Natural killer cell (primary cell): ENCODE measurements around the gene LYRM4. TPM values are rescaled to one million over a fixed set of nuclear protein-coding genes. Genes with fewer than 3 reads are reported as not detected.

ENCODE experiments used
- ATAC-seq, 3 donors: fragments of 150-1000 bp in 2 of 3; fragments of 200-7000 bp in 1 of 3; cut with Tn5 transposase; 1 replicate in 1 of 3; 2 replicates in 2 of 3; pipeline ENCODE4 v1.10.0; 2021; ENCODE audit warnings: mild to moderate bottlenecking in 2 of 3, moderate library complexity in 2 of 3
- DNase-seq, 2 donors: peaks; one replicate each; pipeline versions ENCODE4 v3.0.0 to v3.0.0-alpha.2; 2013 to 2021; ENCODE audit warnings: mixed read lengths in 1 of 2
- H3K27ac ChIP-seq: one replicate; pipeline ENCODE4 v1.5.1; 2013; ENCODE audit warnings: mild to moderate bottlenecking, low read length
- H3K27me3 ChIP-seq: one replicate; pipeline ENCODE4 v1.6.1; 2013; ENCODE audit warnings: low read length; ENCODE audit not compliant: control insufficient read depth, insufficient read depth
- H3K36me3 ChIP-seq: one replicate; pipeline ENCODE4 v1.6.1; 2013; ENCODE audit warnings: low read length; ENCODE audit not compliant: control insufficient read depth, insufficient read depth
- H3K4me1 ChIP-seq: one replicate; pipeline ENCODE4 v1.6.1; 2013; ENCODE audit warnings: low read length; ENCODE audit not compliant: control insufficient read depth, insufficient read depth
- H3K4me3 ChIP-seq: one replicate; pipeline ENCODE4 v1.5.1; 2013; ENCODE audit warnings: low read length
- H3K9me3 ChIP-seq: one replicate; pipeline ENCODE4 v1.6.1; 2013; ENCODE audit warnings: low read length; ENCODE audit not compliant: control insufficient read depth, insufficient read depth
- H3K27ac Mint-ChIP-seq, 2 donors: one replicate each; pipeline ENCODE4 v1.8.0; 2022; ENCODE audit warnings: mild to moderate bottlenecking in 2 of 2, mixed read lengths in 2 of 2, moderate library complexity in 1 of 2
- H3K27me3 Mint-ChIP-seq, 2 donors: one replicate each; pipeline ENCODE4 v1.8.0; 2022; ENCODE audit warnings: low read depth in 2 of 2, mixed read lengths in 2 of 2
- H3K36me3 Mint-ChIP-seq: one replicate; pipeline ENCODE4 v1.8.0; 2022; ENCODE audit warnings: mixed read lengths
- H3K4me1 Mint-ChIP-seq, 2 donors: one replicate each; pipeline ENCODE4 v1.8.0; 2022; ENCODE audit warnings: mixed read lengths in 2 of 2
- H3K4me3 Mint-ChIP-seq: one replicate; pipeline ENCODE4 v1.8.0; 2022; ENCODE audit warnings: mild to moderate bottlenecking, moderate library complexity, mixed read lengths
- H3K9me3 Mint-ChIP-seq, 2 donors: one replicate each; pipeline ENCODE4 v1.8.0; 2022; ENCODE audit warnings: mixed read lengths in 2 of 2
- CTCF ChIP-seq: fragments of 200-600 bp; IDR thresholded peaks from one replicate; pipeline ENCODE4 v1.8.0; 2022; ENCODE audit warnings: antibody characterized with exemption
- WGBS: methylation state at CpG from one replicate; pipeline ENCODE4 v1.1.7; 2013; ENCODE audit warnings: missing lambda C conversion rate; ENCODE audit not compliant: insufficient coverage; 5-methylcytosine and 5-hydroxymethylcytosine counted together
- intact Hi-C: fragments of 100-400 bp; cut with micrococcal nuclease; formaldehyde crosslinking; loops from one replicate; pipeline ENCODE4 v1.14.2; 2022
- total RNA-seq, 4 donors: library from RNA; stranded (reverse); fragments of 120-200 nt in 1 of 4; gene quantifications; one replicate each; pipeline versions ENCODE4 v1.2.3 to v1.2.4, GENCODE V29; 2013 to 2022

Gene LYRM4
- total RNA-seq, 3 donors from 2014 or later (not counting 1 experiment from before 2014, with no cell fraction given), result 9.1 to 11.4 (median 11.1) TPM

GRCh38 chr6:5270093-5270680 lies 9.4 kb upstream of the LYRM4 start:
- WGBS, result 57% methylated on average over 5 of the region's 5 CpGs
- Histone ChIP-seq H3K4me1 (no peaks in the 10 kb centered on the region), H3K27me3 (no peaks in the 10 kb centered on the region), H3K36me3 (no peaks in the 10 kb centered on the region), H3K9me3 (no peaks in the 10 kb centered on the region), H3K4me3 (no peak overlapping the region), H3K27ac (no peak overlapping the region)
- Mint-ChIP-seq H3K27ac (no peak overlapping the region), H3K4me1 (peaks cover 0 to 5% of the 10 kb centered on the region in 2 donors), H3K27me3 (no peaks in the 10 kb centered on the region), H3K4me3 (no peak overlapping the region), H3K9me3 (no peaks in the 10 kb centered on the region), H3K36me3 (no peaks in the 10 kb centered on the region)
- no peak for TF ChIP-seq CTCF
- intact Hi-C loops, result no loop called here
- ATAC-seq (no peak), DNase-seq (no peak)

GRCh38 chr6:5266423-5266822 lies 5.7 kb upstream of the LYRM4 start:
- intact Hi-C loops, result no loop called here
- Mint-ChIP-seq H3K4me1 (peaks cover 5 to 12% of the 10 kb centered on the region in 2 donors), H3K27ac (no peak overlapping the region), H3K36me3 (no peaks in the 10 kb centered on the region), H3K4me3 (no peak overlapping the region), H3K27me3 (no peaks in the 10 kb centered on the region), H3K9me3 (no peaks in the 10 kb centered on the region)
- 80% methylated on average over 1 of the region's 2 CpGs for WGBS
- Histone ChIP-seq H3K4me3 (no peak overlapping the region), H3K27ac (no peak overlapping the region), H3K9me3 (no peaks in the 10 kb centered on the region), H3K36me3 (no peaks in the 10 kb centered on the region), H3K4me1 (peaks cover 7% of the 10 kb centered on the region), H3K27me3 (no peaks in the 10 kb centered on the region)
- no peak for TF ChIP-seq CTCF
- DNase-seq, result no peak
- ATAC-seq, result no peak

GRCh38 chr6:5261545-5262109 lies 877 bp upstream of the LYRM4 start:
- no peaks in the 10 kb centered on the region for H3K27me3 Mint-ChIP-seq
- H3K36me3 Mint-ChIP-seq, result no peaks in the 10 kb centered on the region

More at GRCh38 chr6:5261545-5262109, 877 bp upstream of the LYRM4 start:
- no peaks in the 10 kb centered on the region for H3K27me3 ChIP-seq
- no peaks in the 10 kb centered on the region for H3K36me3 ChIP-seq
- peaks cover 19 to 22% of the 10 kb centered on the region in 2 donors for H3K4me1 Mint-ChIP-seq
- H3K27ac Mint-ChIP-seq, result peak overlapping the region; percentile 99 to 100
- H3K4me3 ChIP-seq, result peak overlapping the region; percentile 76
- H3K27ac ChIP-seq, result peak overlapping the region; percentile 86
- TF ChIP-seq CTCF, result no peak
- WGBS, result under 1% methylated on average over 19 of the region's 19 CpGs
- no peaks in the 10 kb centered on the region for H3K9me3 ChIP-seq
- ATAC-seq (peak in 1 of 3 donors; percentile 1), DNase-seq (no peak)
- intact Hi-C loops, result loop anchor here (2.0 kb wide), 1 partner anchor 259 kb away; no protein-coding TSS in a partner anchor
- peak overlapping the region; percentile 98 for H3K4me3 Mint-ChIP-seq
- H3K9me3 Mint-ChIP-seq, result no peaks in the 10 kb centered on the region
- peaks cover 14% of the 10 kb centered on the region for H3K4me1 ChIP-seq
